Measurements from ENCODE around the gene GTPBP10. TPM values are rescaled to one million over a fixed set of nuclear protein-coding genes. Genes with fewer than 3 reads are reported as not detected.

GTPBP10 gene
- polyA plus RNA-seq, 1 donor (not counting 4 experiments of a cell fraction or from before 2014, with no cell fraction given), result 26.6 TPM

GRCh38 chr7:90311175-90311574 lies 35.3 kb upstream of the GTPBP10 start:
- Histone ChIP-seq H3K79me2 (ENCODE audit: control insufficient read depth, insufficient read depth, low read length) (no peaks in the 10 kb centered on the region), H3K9ac (ENCODE audit: control insufficient read depth, extremely low read depth, insufficient read depth, low read length) (no peak overlapping the region), H2AFZ (ENCODE audit: control insufficient read depth, low read length) (no peak overlapping the region), H3K4me1 (ENCODE audit: control insufficient read depth, extremely low read depth, insufficient read depth, low read length) (no peaks in the 10 kb centered on the region), H3K36me3 (ENCODE audit: control insufficient read depth in 2 of 2, extremely low read depth in 1 of 2, insufficient read depth in 2 of 2, low read length in 2 of 2) (no peaks in the 10 kb centered on the region), H3K4me2 (ENCODE audit: control insufficient read depth, extremely low read depth, insufficient read depth, low read depth, low read length) (no peak overlapping the region), H3K27me3 (ENCODE audit: control insufficient read depth, extremely low read depth, insufficient read depth, low read length) (no peaks in the 10 kb centered on the region), H3K9me1 (ENCODE audit: control insufficient read depth, extremely low read depth, insufficient read depth, low read length) (no peaks in the 10 kb centered on the region), H3K4me3 (ENCODE audit: control insufficient read depth in 2 of 3, extremely low read depth in 1 of 3, insufficient read depth in 2 of 3, low read depth in 1 of 3, low read length in 3 of 3) (no peak overlapping the region), H4K20me1 (ENCODE audit: control insufficient read depth, extremely low read depth, insufficient read depth, low read length) (no peaks in the 10 kb centered on the region), H3K9me3 (ENCODE audit: control insufficient read depth, low read depth, low read length) (no peaks in the 10 kb centered on the region), H3K27ac (ENCODE audit: control insufficient read depth, insufficient read depth, low read length) (no peak overlapping the region)
- DNase-seq (ENCODE audit: low read depth, low spot score) (no peak), FAIRE-seq (no peak)
- TF ChIP-seq CTCF (optimal IDR thresholded peaks at IDR 0.05 in 1 of 3, IDR thresholded peaks at IDR 0.05 in 1 of 3, conservative IDR thresholded peaks at IDR 0.05 in 1 of 3; ENCODE audit: extremely low read depth in 1 of 3, insufficient read depth in 2 of 3, low read length in 3 of 3), result no peak
- no peak for TF ChIP-seq EZH2 (IDR thresholded peaks at IDR 0.05; ENCODE audit: low read length)
- dilution Hi-C loops (cut with MboI; ENCODE audit: extremely low pct_ligation_motif_present, low sequenced_read_pairs), result no loop called here

GRCh38 chr7:90312745-90313144 lies 33.8 kb upstream of the GTPBP10 start:
- Histone ChIP-seq H3K9ac (ENCODE audit: control insufficient read depth, extremely low read depth, insufficient read depth, low read length) (no peak overlapping the region), H3K4me1 (ENCODE audit: control insufficient read depth, extremely low read depth, insufficient read depth, low read length) (no peaks in the 10 kb centered on the region), H2AFZ (ENCODE audit: control insufficient read depth, low read length) (no peak overlapping the region), H3K4me2 (ENCODE audit: control insufficient read depth, extremely low read depth, insufficient read depth, low read depth, low read length) (no peak overlapping the region), H3K27ac (ENCODE audit: control insufficient read depth, insufficient read depth, low read length) (no peak overlapping the region), H3K36me3 (ENCODE audit: control insufficient read depth in 2 of 2, extremely low read depth in 1 of 2, insufficient read depth in 2 of 2, low read length in 2 of 2) (no peaks in the 10 kb centered on the region), H4K20me1 (ENCODE audit: control insufficient read depth, extremely low read depth, insufficient read depth, low read length) (no peaks in the 10 kb centered on the region), H3K27me3 (ENCODE audit: control insufficient read depth, extremely low read depth, insufficient read depth, low read length) (no peaks in the 10 kb centered on the region), H3K9me3 (ENCODE audit: control insufficient read depth, low read depth, low read length) (no peaks in the 10 kb centered on the region), H3K79me2 (ENCODE audit: control insufficient read depth, insufficient read depth, low read length) (no peaks in the 10 kb centered on the region), H3K9me1 (ENCODE audit: control insufficient read depth, extremely low read depth, insufficient read depth, low read length) (no peaks in the 10 kb centered on the region), H3K4me3 (ENCODE audit: control insufficient read depth in 2 of 3, extremely low read depth in 1 of 3, insufficient read depth in 2 of 3, low read depth in 1 of 3, low read length in 3 of 3) (no peak overlapping the region)
- dilution Hi-C loops (cut with MboI; ENCODE audit: extremely low pct_ligation_motif_present, low sequenced_read_pairs), result no loop called here
- FAIRE-seq, result peak; percentile 41
- peak in 2 of 3 experiments; percentile 33 to 45 for TF ChIP-seq CTCF (optimal IDR thresholded peaks at IDR 0.05 in 1 of 3, IDR thresholded peaks at IDR 0.05 in 1 of 3, conservative IDR thresholded peaks at IDR 0.05 in 1 of 3; ENCODE audit: extremely low read depth in 1 of 3, insufficient read depth in 2 of 3, low read length in 3 of 3)
- TF ChIP-seq EZH2 (IDR thresholded peaks at IDR 0.05; ENCODE audit: low read length), result no peak
- DNase-seq (ENCODE audit: low read depth, low spot score), result no peak

Measured in keratinocyte (primary cell).